IPS-20b (cell line): ENCODE results near the gene IRS1.

ENCODE experiments used
- H3K27ac ChIP-seq: one replicate; pipeline ENCODE4 v1.5.1; 2013; ENCODE audit warnings: low read length
- H3K27me3 ChIP-seq: 2 replicates; pipeline ENCODE4 v1.6.1; 2013; ENCODE audit warnings: mild to moderate bottlenecking, low read length, inconsistent platforms; ENCODE audit not compliant: insufficient read depth
- H3K36me3 ChIP-seq: 2 replicates; pipeline ENCODE4 v1.6.1; 2013; ENCODE audit warnings: low read depth, mild to moderate bottlenecking, inconsistent platforms, low read length, moderate library complexity; ENCODE audit not compliant: insufficient read depth
- H3K4me1 ChIP-seq: 2 replicates; pipeline ENCODE4 v1.6.1; 2013; ENCODE audit warnings: mild to moderate bottlenecking, control low read depth, inconsistent platforms, low read length, moderate library complexity; ENCODE audit not compliant: insufficient read depth
- H3K4me3 ChIP-seq: 2 replicates; pipeline ENCODE4 v1.5.1; 2013; ENCODE audit warnings: mild to moderate bottlenecking, low read length, inconsistent platforms
- H3K9ac ChIP-seq: 2 replicates; pipeline ENCODE4 v1.6.1; 2013; ENCODE audit warnings: low read depth, mild to moderate bottlenecking, inconsistent platforms, low read length, moderate library complexity
- H3K9me3 ChIP-seq: 2 replicates; pipeline ENCODE4 v1.6.1; 2013; ENCODE audit warnings: mild to moderate bottlenecking, low read depth, low read length, inconsistent platforms; ENCODE audit not compliant: insufficient read depth

IRS1 gene

DNA sequence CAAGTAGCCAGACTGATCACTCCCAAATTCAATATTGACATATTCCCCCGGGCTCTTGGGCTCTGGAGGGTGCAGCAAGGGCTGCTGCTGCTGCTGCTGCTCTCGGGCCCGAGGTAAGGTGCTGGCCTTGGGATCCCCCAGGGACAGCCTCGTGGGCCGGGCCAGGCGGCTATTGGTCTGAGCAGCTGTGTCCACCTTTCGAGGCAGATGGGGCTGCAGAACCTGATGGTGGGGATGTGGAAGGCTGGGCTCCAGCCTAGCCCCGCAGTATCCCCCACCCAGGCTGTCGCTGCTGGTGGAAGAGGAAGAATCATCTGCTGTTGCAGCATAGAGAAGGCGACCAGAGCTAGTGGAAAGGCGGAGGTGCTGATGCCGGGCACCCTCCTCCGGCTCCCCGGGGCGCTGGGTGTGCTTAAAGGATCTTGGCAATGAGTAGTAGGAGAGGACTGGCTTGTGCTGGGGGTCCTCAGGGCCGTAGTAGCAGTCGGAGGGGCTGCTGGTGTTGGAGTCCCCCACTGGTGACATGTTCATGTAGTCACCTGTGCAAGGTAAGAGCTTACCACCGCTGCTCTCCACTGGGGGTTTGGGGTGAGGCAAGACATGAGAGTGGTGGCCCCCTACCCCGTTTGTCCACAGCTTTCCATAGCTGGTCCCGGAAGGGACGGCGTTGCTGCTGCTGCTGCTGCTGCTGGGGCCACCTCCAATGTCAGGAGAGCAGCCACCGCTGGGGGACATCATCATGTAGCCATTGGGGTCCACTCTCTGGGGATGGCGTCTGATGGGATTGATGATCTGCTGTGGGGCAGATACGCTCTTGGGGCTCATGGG, 3.4 kb downstream of the IRS1 start:
- H3K27me3 ChIP-seq = peaks cover 5% of the 10 kb centered on the region; the same call in 1 of the 2 replicates
- H3K9ac ChIP-seq = no peak overlapping the region
- H3K4me3 ChIP-seq = no peak overlapping the region
- H3K27ac ChIP-seq = no peak overlapping the region
- H3K4me1 ChIP-seq = peaks cover 28% of the 10 kb centered on the region; the same call in 1 of the 2 replicates
- H3K36me3 ChIP-seq = peaks cover 33% of the 10 kb centered on the region
- no peaks in the 10 kb centered on the region for H3K9me3 ChIP-seq

DNA sequence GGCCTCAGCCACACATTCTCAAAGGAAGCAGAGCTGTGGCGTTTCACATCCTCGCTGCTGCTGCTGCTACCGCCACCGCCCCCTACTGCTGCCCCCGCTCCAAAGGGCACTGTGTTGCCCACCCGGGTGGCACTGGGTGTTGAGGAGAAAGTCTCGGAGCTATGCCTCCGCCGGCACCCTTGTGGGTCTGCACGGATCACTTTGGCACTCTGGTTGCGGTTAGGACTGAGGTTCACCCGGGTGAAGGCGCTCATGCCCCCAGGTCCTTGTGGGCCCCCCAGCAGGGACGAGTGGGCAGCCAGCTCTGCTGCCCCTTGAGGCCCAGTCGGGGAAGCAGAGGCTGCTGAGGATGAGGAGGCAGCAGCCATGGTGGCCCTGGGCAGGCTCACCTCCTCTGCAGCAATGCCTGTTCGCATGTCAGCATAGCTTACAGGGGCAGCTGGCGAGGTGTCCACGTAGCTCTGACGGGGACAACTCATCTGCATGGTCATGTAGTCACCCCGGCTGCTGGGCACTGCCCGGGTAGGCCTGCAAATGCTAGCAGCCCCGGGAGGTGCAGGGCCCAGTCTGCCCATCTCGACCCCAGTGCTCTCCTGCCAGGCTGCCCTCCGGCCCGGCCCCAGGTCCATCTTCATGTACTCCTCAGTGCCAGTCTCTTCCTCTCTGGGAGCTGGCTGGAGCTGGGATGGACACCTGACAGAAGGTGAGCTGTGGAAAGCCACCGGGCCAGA, 4.2 kb downstream of the IRS1 start:
- H3K9ac ChIP-seq = no peak overlapping the region
- H3K4me3 ChIP-seq = peak overlapping the region; percentile 18; the same call in 1 of the 2 replicates
- H3K27ac ChIP-seq = no peak overlapping the region
- peaks cover 5% of the 10 kb centered on the region; the same call in 1 of the 2 replicates for H3K27me3 ChIP-seq
- H3K4me1 ChIP-seq = peaks cover 28% of the 10 kb centered on the region; the same call in 1 of the 2 replicates
- H3K36me3 ChIP-seq = peaks cover 33% of the 10 kb centered on the region
- H3K9me3 ChIP-seq = no peaks in the 10 kb centered on the region

DNA sequence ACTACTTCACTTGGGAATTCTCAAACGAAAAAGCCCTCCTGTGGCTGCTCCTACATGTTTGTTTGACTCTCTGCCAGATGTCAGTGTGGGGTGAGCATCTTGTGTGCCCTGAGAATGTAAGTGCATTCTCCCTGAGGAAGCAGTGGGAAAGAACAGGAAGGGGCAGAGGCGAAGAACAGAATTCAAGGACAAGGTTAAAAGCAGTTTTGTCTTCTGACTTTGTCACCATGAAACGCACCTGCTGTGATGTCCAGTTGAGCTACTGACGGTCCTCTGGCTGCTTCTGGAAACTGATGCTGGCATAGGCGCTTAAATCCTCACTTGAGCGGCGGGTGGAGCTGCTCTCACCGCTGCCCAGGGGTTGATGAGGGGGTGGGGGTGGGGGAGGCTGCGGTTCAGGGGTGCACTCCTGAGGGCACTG, 4.9 kb downstream of the IRS1 start:
- Histone ChIP-seq H3K4me1 (peaks cover 33% of the 10 kb centered on the region; the same call in 1 of the 2 replicates), H3K36me3 (peaks cover 33% of the 10 kb centered on the region), H3K9me3 (no peaks in the 10 kb centered on the region), H3K27me3 (0 out of 2 replicates have a peak, but pooled peaks cover 5% of the 10 kb centered on the region), H3K27ac (no peak overlapping the region), H3K9ac (peak overlapping the region; percentile 37; the same call in 1 of the 2 replicates), H3K4me3 (peak overlapping the region; percentile 76)

DNA sequence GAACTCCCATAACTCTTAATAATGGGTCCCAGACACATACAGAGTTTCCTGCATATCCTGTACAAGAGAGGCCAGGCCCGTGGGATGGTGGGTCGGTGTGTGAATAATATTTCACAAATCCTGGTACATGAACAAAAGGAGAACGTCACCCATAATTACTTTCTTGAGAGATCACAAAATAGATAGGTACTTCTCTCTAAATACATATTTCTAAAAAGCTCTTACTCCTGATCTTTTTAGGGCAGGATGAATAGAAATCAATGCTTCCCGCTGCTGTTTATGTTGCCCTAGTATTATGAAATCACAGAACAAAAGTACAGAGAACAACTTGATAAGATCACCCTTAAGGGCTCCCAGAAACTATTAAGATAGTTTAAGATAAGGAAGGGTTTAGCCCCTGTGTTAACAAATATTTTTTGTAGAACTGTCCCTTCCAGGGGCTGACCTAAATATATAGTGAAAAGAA, 5.4 kb downstream of the IRS1 start:
- peak overlapping the region; percentile 37; the same call in 1 of the 2 replicates for H3K9ac ChIP-seq
- no peaks in the 10 kb centered on the region for H3K9me3 ChIP-seq
- peak overlapping the region; percentile 76 for H3K4me3 ChIP-seq
- no peak overlapping the region for H3K27ac ChIP-seq
- peaks cover 33% of the 10 kb centered on the region for H3K36me3 ChIP-seq
- H3K27me3 ChIP-seq = 0 out of 2 replicates have a peak, but pooled peaks cover 5% of the 10 kb centered on the region
- peaks cover 34% of the 10 kb centered on the region; the same call in 1 of the 2 replicates for H3K4me1 ChIP-seq

DNA sequence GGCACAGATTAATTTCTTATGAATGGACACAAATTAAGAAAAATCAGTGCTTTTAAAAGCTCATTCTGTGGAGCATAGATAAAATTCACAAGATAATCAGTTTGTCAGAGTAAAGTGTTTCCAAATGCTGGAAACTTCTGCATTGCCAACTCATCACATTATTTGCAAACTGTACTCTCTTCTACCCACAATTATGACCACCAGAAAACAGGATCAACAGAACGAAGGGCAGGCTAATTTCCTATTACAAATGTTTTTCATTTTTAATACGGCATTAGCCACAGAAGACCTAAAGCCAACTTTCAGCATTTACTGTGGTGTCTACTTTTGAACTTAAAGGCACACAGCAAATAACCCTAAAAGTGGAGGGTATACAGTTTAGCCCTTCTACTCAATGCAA, 6.0 kb downstream of the IRS1 start:
- Histone ChIP-seq H3K4me3 (peak overlapping the region; percentile 76), H3K9me3 (no peaks in the 10 kb centered on the region), H3K27me3 (0 out of 2 replicates have a peak, but pooled peaks cover 5% of the 10 kb centered on the region), H3K9ac (peak overlapping the region; percentile 37; the same call in 1 of the 2 replicates), H3K27ac (no peak overlapping the region), H3K4me1 (peaks cover 34% of the 10 kb centered on the region; the same call in 1 of the 2 replicates), H3K36me3 (peaks cover 33% of the 10 kb centered on the region)

DNA sequence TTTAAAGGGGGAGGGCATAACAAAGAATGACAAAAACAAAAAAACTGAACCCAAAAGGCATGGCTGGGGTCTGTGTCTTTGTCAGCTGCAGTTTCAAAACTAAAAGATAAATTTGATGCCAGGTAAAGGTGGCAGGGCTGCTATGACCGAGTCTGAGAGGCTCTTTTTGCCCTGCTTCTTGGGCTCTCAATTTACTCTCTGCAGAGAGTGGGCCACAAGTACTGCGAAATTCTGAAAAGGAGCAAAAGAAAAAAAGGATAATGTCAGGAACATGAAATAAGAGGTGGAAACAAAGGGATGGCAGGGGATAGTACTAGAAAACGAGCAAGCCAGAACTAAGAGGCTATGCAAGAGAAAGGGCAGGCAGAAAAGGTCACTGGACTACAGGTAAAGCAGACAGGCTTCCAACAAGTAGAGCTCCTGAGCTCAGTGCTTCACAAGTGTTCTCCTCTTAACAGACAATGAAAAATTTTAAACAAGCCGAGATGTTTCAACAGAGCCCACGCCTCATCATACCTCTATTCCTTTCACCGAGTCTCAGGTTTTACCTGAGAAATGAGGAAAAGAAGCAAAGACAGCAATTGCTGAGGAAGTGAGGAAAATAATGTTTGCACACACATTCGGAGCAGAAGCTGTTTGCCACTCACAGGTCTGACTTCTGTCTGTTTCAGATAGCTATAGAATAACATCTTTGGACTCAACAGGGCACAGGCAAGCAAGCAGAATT, 7.3 kb downstream of the IRS1 start:
- Histone ChIP-seq H3K27me3 (no peaks in the 10 kb centered on the region), H3K27ac (peak overlapping the region; percentile 53), H3K9ac (peak overlapping the region; percentile 83), H3K36me3 (peaks cover 26% of the 10 kb centered on the region), H3K4me3 (peak overlapping the region; percentile 76), H3K4me1 (peaks cover 34% of the 10 kb centered on the region; the same call in 1 of the 2 replicates), H3K9me3 (no peaks in the 10 kb centered on the region)

- Histone ChIP-seq H3K27ac (peak overlapping the region; percentile 87), H3K36me3 (peaks cover 18% of the 10 kb centered on the region), H3K9me3 (no peaks in the 10 kb centered on the region)
These were observed 8.0 kb downstream of the IRS1 start for GRCh38 chr2:226791487-226792081.

GRCh38 chr2:226791056-226791486, 8.5 kb downstream of the IRS1 start:
- peaks cover 34% of the 10 kb centered on the region; the same call in 1 of the 2 replicates for H3K4me1 ChIP-seq
- peak overlapping the region; percentile 79 for H3K9ac ChIP-seq

More at GRCh38 chr2:226791487-226792081, 8.0 kb downstream of the IRS1 start:
- peak overlapping the region; percentile 83 for H3K9ac ChIP-seq
- peak overlapping the region; percentile 76 for H3K4me3 ChIP-seq
- H3K4me1 ChIP-seq = peaks cover 34% of the 10 kb centered on the region; the same call in 1 of the 2 replicates
- H3K27me3 ChIP-seq = no peaks in the 10 kb centered on the region

DNA sequence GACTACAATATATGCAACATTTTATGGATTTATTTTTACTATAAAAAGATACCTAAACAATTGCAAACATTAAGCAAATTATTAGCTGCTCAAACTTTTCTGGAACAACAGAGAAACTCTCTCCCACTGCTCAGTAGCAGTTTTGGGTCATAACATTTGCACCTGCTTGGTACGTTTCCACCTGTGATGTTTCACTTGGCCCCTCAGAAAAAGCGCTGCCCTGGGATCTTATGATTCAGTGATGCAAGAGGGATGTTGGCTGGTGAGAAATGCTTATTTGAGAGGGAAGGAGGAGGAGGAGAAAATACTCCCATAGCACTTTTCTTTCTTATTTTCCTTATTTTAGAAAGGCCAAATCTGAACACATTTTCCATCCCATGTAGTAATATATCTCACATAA, 9.2 kb downstream of the IRS1 start:
- peaks cover 12% of the 10 kb centered on the region; the same call in 1 of the 2 replicates for H3K36me3 ChIP-seq
- H3K27me3 ChIP-seq = no peaks in the 10 kb centered on the region
- H3K9ac ChIP-seq = peak overlapping the region; percentile 79
- H3K9me3 ChIP-seq = no peaks in the 10 kb centered on the region
- peak overlapping the region; percentile 66 for H3K4me3 ChIP-seq
- peaks cover 34% of the 10 kb centered on the region; the same call in 1 of the 2 replicates for H3K4me1 ChIP-seq
- no peak overlapping the region for H3K27ac ChIP-seq

More at GRCh38 chr2:226791056-226791486, 8.5 kb downstream of the IRS1 start:
- Histone ChIP-seq H3K36me3 (peaks cover 15% of the 10 kb centered on the region), H3K27ac (peak overlapping the region; percentile 87), H3K27me3 (no peaks in the 10 kb centered on the region), H3K9me3 (no peaks in the 10 kb centered on the region), H3K4me3 (peak overlapping the region; percentile 66)

DNA sequence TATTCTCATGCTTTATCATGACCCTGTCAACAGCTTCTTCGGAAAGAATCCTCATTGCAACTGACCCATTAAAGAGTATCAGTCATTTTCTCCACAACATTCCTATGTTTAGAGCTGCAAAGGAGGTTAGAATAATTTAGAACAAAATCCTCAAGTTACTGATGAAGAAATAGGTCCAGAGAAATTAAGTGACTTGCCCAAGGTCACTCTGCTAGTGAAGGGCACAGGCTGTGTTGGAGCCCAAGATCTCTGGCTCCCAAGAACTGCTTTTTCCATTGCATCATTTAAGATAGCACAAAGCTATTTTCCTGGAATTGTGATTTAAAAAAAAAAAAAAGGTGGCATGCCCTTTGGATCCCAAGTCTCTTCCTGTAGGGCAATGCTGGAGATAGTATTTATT, 9.6 kb downstream of the IRS1 start:
- Histone ChIP-seq H3K9me3 (no peaks in the 10 kb centered on the region), H3K4me1 (peaks cover 34% of the 10 kb centered on the region; the same call in 1 of the 2 replicates), H3K36me3 (peaks cover 12% of the 10 kb centered on the region; the same call in 1 of the 2 replicates), H3K27me3 (no peaks in the 10 kb centered on the region), H3K27ac (no peak overlapping the region), H3K4me3 (no peak overlapping the region), H3K9ac (no peak overlapping the region)
